Sigmoid colon (tissue), 7 donors: ENCODE data around the gene MRTFA. TPM values are rescaled to one million over a fixed set of nuclear protein-coding genes. Genes with fewer than 3 reads are reported as not detected.
A peak's percentile ranks its signal among the peaks of the same experiment; 100 is the strongest.

Experiments
- DNase-seq: peaks from one replicate; pipeline ENCODE4 v3.0.0-alpha.2; 2019
- H3K27ac ChIP-seq, 4 donors: fragments of 200-600 bp; sonication (generic); one replicate each; pipeline ENCODE4 v1.5.1; 2016 to 2019; ENCODE audit warnings: mild to moderate bottlenecking in 1 of 4
- H3K27me3 ChIP-seq, 3 donors: fragments of 200-600 bp; sonication (generic); one replicate each; pipeline ENCODE4 v1.5.1; 2019; ENCODE audit warnings: mild to moderate bottlenecking in 1 of 3
- H3K36me3 ChIP-seq, 4 donors: fragments of 200-600 bp; sonication (generic); one replicate each; pipeline ENCODE4 v1.5.1; 2016 to 2019
- H3K4me1 ChIP-seq, 4 donors: fragments of 200-600 bp; sonication (generic); one replicate each; pipeline ENCODE4 v1.5.1; 2017 to 2019
- H3K4me3 ChIP-seq, 4 donors: fragments of 200-600 bp; sonication (generic); one replicate each; pipeline ENCODE4 v1.5.1; 2017 to 2019; ENCODE audit warnings: mild to moderate bottlenecking in 2 of 4, moderate library complexity in 1 of 4
- H3K9me3 ChIP-seq, 4 donors: fragments of 200-600 bp in 3 of 4; sonication (generic) in 3 of 4; one replicate each; pipeline versions ENCODE4 v1.5.1 to v1.6.1; 2013 to 2019
- CTCF ChIP-seq, 4 experiments: fragments of 450-650 bp in 3 of 4; fragments of 200-600 bp in 1 of 4; IDR thresholded peaks; one replicate each; pipeline ENCODE4 v1.5.1; 2016 to 2019; ENCODE audit warnings: antibody characterized with exemption in 4 of 4, mild to moderate bottlenecking in 3 of 4, moderate library complexity in 2 of 4
- EP300 ChIP-seq, 4 donors: sonication (generic); formaldehyde crosslinking; IDR thresholded peaks; one replicate each; pipeline ENCODE4 v1.6.1; 2017; ENCODE audit warnings: antibody characterized with exemption in 4 of 4
- POLR2A ChIP-seq, 2 donors: fragments of 450-650 bp; IDR thresholded peaks; one replicate each; pipeline ENCODE4 v1.6.1; 2016; ENCODE audit warnings: antibody characterized with exemption in 2 of 2, mild to moderate bottlenecking in 2 of 2, moderate library complexity in 2 of 2
- POLR2AphosphoS5 ChIP-seq, 4 donors: sonication (generic); formaldehyde crosslinking; IDR thresholded peaks; one replicate each; pipeline ENCODE4 v1.6.1; 2017; ENCODE audit warnings: antibody characterized with exemption in 4 of 4
- WGBS, 2 donors: extraction: QIAGEN DNeasy Blood & Tissue Kit; methylation state at CpG; one replicate each; pipeline ENCODE4 v1.1.7; 2013; 5-methylcytosine and 5-hydroxymethylcytosine counted together
- intact Hi-C: fragments of 100-400 bp; cut with DNase I; formaldehyde crosslinking; loops from one replicate; pipeline ENCODE4 v1.15.1; 2023
- polyA plus RNA-seq, 3 donors: library from polyadenylated mRNA; stranded (reverse); fragments of 200-250 nt; gene quantifications; one replicate each; pipeline ENCODE4 v1.2.3, GENCODE V29; 2013
- total RNA-seq, 4 donors: library from RNA; depleted of rRNA; stranded (reverse); fragments of >200 nt; gene quantifications; one replicate each; pipeline ENCODE4 v1.1.0, GENCODE V29; 2016
- donor health status: healthy with polysubstance abuse.
- donor health status: Bipolar disorder and iron deficiency.
- donor health status: healthy.

Gene MRTFA
- total and polyA plus RNA-seq, 7 donors, result 10.8 to 104 (median 29.2) TPM

- no peaks in the 10 kb centered on the region for H3K27me3 ChIP-seq
- H3K9me3 ChIP-seq, result no peaks in the 10 kb centered on the region
- H3K4me3 ChIP-seq, result no peak overlapping the region
- H3K36me3 ChIP-seq, result peaks cover 14 to 65% (median 41%) of the 10 kb centered on the region in 4 donors
- TF ChIP-seq EP300 (IDR thresholded peaks at IDR 0.05) (no peak), POLR2AphosphoS5 (IDR thresholded peaks at IDR 0.05) (no peak), CTCF (IDR thresholded peaks at IDR 0.05) (no peak), POLR2A (IDR thresholded peaks at IDR 0.05) (no peak)
- peaks cover 0 to 16% (median 7%) of the 10 kb centered on the region in 4 donors for H3K4me1 ChIP-seq
- WGBS, 2 donors, result 73 to 85% methylated on average over 13 of the region's 13 CpGs
- DNase-seq, result peak; percentile 46
- peak overlapping the region in 2 of 4 donors; percentile 29 to 40 for H3K27ac ChIP-seq
- intact Hi-C loops, result no loop called here
Measured at GRCh38 chr22:40413873-40414272, 222.6 kb downstream of the MRTFA start.

GRCh38 chr22:40412441-40412840 lies 224.1 kb downstream of the MRTFA start:
- H3K4me1 ChIP-seq, result peaks cover 0 to 16% (median 7%) of the 10 kb centered on the region in 4 donors
- H3K9me3 ChIP-seq, result no peaks in the 10 kb centered on the region
- TF ChIP-seq POLR2A (IDR thresholded peaks at IDR 0.05) (no peak), EP300 (IDR thresholded peaks at IDR 0.05) (no peak), CTCF (IDR thresholded peaks at IDR 0.05) (no peak)
- peaks cover 15 to 65% (median 41%) of the 10 kb centered on the region in 4 donors for H3K36me3 ChIP-seq
- no peak for DNase-seq
- WGBS, 2 donors, result 63 to 82% methylated on average over 2 of the region's 2 CpGs
- no peak overlapping the region for H3K27ac ChIP-seq
- H3K27me3 ChIP-seq, result no peaks in the 10 kb centered on the region
- no peak overlapping the region for H3K4me3 ChIP-seq
- intact Hi-C loops, result no loop called here

GRCh38 chr22:40411506-40411861 lies 225.0 kb downstream of the MRTFA start:
- WGBS, 2 donors, result 85 to 88% methylated on average over 7 of the region's 7 CpGs
- Histone ChIP-seq H3K27ac (no peak overlapping the region), H3K36me3 (peaks cover 22 to 66% (median 45%) of the 10 kb centered on the region in 4 donors)

GRCh38 chr22:40410731-40411505 lies 225.6 kb downstream of the MRTFA start:
- no peak overlapping the region for H3K27ac ChIP-seq
- H3K4me1 ChIP-seq, result peaks cover 0 to 16% (median 7%) of the 10 kb centered on the region in 4 donors
- no peaks in the 10 kb centered on the region for H3K27me3 ChIP-seq
- intact Hi-C loops, result no loop called here
- WGBS, 2 donors, result 94 to 95% methylated on average over 13 of the region's 13 CpGs
- H3K9me3 ChIP-seq, result no peaks in the 10 kb centered on the region
- no peak for DNase-seq
- H3K36me3 ChIP-seq, result peaks cover 27 to 68% (median 48%) of the 10 kb centered on the region in 4 donors
- TF ChIP-seq CTCF (IDR thresholded peaks at IDR 0.05) (no peak), POLR2AphosphoS5 (IDR thresholded peaks at IDR 0.05) (no peak), EP300 (IDR thresholded peaks at IDR 0.05) (no peak)
- H3K4me3 ChIP-seq, result no peak overlapping the region

More at GRCh38 chr22:40411506-40411861, 225.0 kb downstream of the MRTFA start:
- Histone ChIP-seq H3K4me1 (peaks cover 0 to 16% (median 7%) of the 10 kb centered on the region in 4 donors), H3K27me3 (no peaks in the 10 kb centered on the region), H3K9me3 (no peaks in the 10 kb centered on the region), H3K4me3 (no peak overlapping the region)
- intact Hi-C loops, result no loop called here
- no peak for TF ChIP-seq POLR2AphosphoS5 (IDR thresholded peaks at IDR 0.05)
- TF ChIP-seq POLR2A (IDR thresholded peaks at IDR 0.05), result no peak
- no peak for TF ChIP-seq EP300 (IDR thresholded peaks at IDR 0.05)
- TF ChIP-seq CTCF (IDR thresholded peaks at IDR 0.05), result no peak
- DNase-seq, result no peak
